ENCODE measurements around the gene MEGF8. TPM values are rescaled to one million over a fixed set of nuclear protein-coding genes. Genes with fewer than 3 reads are reported as not detected.

MEGF8 gene
- total and polyA plus RNA-seq, 12 donors: 7.2 to 51.9 (median 29.7) TPM

DNA sequence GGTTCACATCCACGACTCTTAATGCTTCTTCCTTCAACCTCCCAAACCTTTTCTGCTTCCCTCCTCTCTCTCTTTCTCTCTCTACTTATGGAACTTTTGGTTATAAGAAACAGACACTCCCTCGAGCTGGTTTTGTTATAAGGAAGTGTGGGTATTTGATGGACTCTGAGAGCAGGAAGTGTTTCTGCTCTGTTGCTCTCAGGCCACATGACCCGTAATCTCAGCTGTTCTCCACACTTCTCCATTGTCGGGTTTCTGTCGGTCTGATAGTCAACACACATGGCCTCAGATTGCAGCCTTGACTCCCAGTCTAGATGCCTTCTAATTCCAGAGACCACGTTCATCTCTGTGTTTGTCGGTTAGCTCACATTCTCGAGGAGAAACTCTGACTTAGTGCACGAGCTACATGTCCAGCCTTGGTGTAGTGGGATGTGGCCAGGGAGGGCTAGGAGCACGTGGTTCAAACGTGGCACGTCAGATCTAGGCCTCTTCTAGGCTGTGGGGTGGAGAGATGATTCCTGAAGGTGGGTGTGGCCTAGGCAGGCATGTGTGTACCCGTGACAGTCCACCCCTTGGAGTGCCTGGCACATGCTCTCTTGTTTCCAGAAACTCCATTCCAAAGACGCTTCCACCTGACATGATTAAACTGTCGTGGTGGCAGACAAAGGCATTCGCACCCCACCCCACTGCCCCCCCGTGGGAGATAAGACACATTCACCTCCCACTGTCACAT, 38.3 kb downstream of the MEGF8 start:
- H3K27ac ChIP-seq: no peak overlapping the region
- no peak for TF ChIP-seq POLR2A (IDR thresholded peaks at IDR 0.05)
- TF ChIP-seq, protein P1, sequence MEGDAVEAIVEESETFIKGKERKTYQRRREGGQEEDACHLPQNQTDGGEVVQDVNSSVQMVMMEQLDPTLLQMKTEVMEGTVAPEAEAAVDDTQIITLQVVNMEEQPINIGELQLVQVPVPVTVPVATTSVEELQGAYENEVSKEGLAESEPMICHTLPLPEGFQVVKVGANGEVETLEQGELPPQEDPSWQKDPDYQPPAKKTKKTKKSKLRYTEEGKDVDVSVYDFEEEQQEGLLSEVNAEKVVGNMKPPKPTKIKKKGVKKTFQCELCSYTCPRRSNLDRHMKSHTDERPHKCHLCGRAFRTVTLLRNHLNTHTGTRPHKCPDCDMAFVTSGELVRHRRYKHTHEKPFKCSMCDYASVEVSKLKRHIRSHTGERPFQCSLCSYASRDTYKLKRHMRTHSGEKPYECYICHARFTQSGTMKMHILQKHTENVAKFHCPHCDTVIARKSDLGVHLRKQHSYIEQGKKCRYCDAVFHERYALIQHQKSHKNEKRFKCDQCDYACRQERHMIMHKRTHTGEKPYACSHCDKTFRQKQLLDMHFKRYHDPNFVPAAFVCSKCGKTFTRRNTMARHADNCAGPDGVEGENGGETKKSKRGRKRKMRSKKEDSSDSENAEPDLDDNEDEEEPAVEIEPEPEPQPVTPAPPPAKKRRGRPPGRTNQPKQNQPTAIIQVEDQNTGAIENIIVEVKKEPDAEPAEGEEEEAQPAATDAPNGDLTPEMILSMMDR (IDR thresholded peaks at IDR 0.05): no peak

GRCh38 chr19:42366673-42367072, 41.2 kb downstream of the MEGF8 start:
- intact Hi-C loops (cut with DNase I): no loop called here
- Histone ChIP-seq H3K36me3 (replicated peaks in 1 of 2) (no peaks in the 10 kb centered on the region), H3K9me3 (replicated peaks in 1 of 3) (no peaks in the 10 kb centered on the region), H3K4me1 (replicated peaks in 1 of 2) (no peaks in the 10 kb centered on the region), H3K4me3 (no peak overlapping the region), H3K27me3 (no peaks in the 10 kb centered on the region), H3K27ac (no peak overlapping the region)
- no peak for TF ChIP-seq POLR2A (IDR thresholded peaks at IDR 0.05)
- DNase-seq: no peak
- 77 to 86% (median 83%) methylated on average over 1 of the region's 1 CpG for WGBS, 4 donors

More for the DNA sequence above, 38.3 kb downstream of the MEGF8 start:
- DNase-seq: peak in 1 of 7 donors; percentile 24
- no peaks in the 10 kb centered on the region for H3K36me3 ChIP-seq (replicated peaks in 1 of 2)
- intact Hi-C loops (cut with DNase I): no loop called here
- 87 to 90% (median 90%) methylated on average over 17 of the region's 17 CpGs for WGBS, 4 donors
- H3K27me3 ChIP-seq: no peaks in the 10 kb centered on the region
- H3K4me1 ChIP-seq (replicated peaks in 1 of 2): no peaks in the 10 kb centered on the region
- no peak overlapping the region for H3K4me3 ChIP-seq
- H3K9me3 ChIP-seq (replicated peaks in 1 of 3): no peaks in the 10 kb centered on the region

DNA sequence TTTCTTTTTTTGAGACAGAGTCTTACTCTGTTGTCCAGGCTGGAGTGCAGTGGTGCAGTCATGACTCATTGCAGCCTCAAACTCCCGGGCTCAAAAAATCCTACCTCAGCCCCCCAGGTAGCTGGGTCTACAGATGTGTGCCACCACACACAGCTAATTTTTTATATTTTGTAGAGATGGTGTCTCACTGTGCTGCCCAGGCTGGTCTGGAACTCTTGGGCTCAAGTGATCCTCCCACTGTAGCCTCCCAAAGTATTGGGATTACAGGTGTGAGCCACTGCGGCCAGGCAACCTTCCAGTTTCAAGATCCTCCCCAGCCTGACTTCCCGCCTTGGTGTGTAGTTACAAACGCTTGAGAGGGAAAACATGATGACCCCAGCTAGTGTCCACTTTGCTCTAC, 42.5 kb downstream of the MEGF8 start:
- no peaks in the 10 kb centered on the region for H3K9me3 ChIP-seq (replicated peaks in 1 of 3)
- no peaks in the 10 kb centered on the region for H3K4me1 ChIP-seq (replicated peaks in 1 of 2)
- H3K27me3 ChIP-seq: no peaks in the 10 kb centered on the region
- no peak for DNase-seq
- TF ChIP-seq, protein P1 (IDR thresholded peaks at IDR 0.05): no peak
- no peak for TF ChIP-seq POLR2A (IDR thresholded peaks at IDR 0.05)
- 91 to 97% (median 94%) methylated on average over 4 of the region's 4 CpGs for WGBS, 4 donors
- intact Hi-C loops (cut with DNase I): no loop called here
- H3K27ac ChIP-seq: no peak overlapping the region
- no peak overlapping the region for H3K4me3 ChIP-seq
- no peaks in the 10 kb centered on the region for H3K36me3 ChIP-seq (replicated peaks in 1 of 2)

GRCh38 chr19:42368360-42368759, 42.9 kb downstream of the MEGF8 start:
- Histone ChIP-seq H3K27me3 (no peaks in the 10 kb centered on the region), H3K36me3 (replicated peaks in 1 of 2) (no peaks in the 10 kb centered on the region), H3K4me3 (no peak overlapping the region), H3K4me1 (replicated peaks in 1 of 2) (no peaks in the 10 kb centered on the region), H3K9me3 (replicated peaks in 1 of 3) (no peaks in the 10 kb centered on the region), H3K27ac (no peak overlapping the region)
- WGBS, 4 donors: 90 to 96% (median 94%) methylated on average over 9 to 11 of the region's 11 CpGs
- intact Hi-C loops (cut with DNase I): no loop called here
- TF ChIP-seq, protein P1 (IDR thresholded peaks at IDR 0.05): no peak
- no peak for TF ChIP-seq POLR2A (IDR thresholded peaks at IDR 0.05)
- DNase-seq: no peak

DNA sequence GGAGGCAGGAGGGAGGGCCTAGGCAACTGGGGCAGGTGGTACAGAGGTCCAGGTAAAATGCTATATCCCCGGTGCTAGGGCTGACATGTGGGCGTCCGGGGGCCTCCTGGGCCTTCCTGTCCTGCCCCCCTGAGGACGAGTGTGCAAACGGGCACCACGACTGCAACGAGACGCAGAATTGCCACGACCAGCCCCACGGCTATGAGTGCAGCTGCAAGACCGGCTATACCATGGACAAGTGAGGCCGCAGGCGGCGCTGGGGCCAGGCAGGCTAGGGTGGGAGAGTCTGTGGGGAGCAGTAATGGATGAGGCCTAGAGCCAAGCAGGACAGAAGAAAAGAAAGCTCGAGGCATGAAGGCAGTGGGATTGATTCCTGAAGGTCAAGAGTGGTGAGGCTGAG, 43.3 kb downstream of the MEGF8 start:
- 91 to 98% (median 93%) methylated on average over 7 to 15 of the region's 15 CpGs for WGBS, 4 donors
- DNase-seq: no peak
- intact Hi-C loops (cut with DNase I): no loop called here

More for the DNA sequence above, 43.3 kb downstream of the MEGF8 start:
- Histone ChIP-seq H3K27me3 (no peaks in the 10 kb centered on the region), H3K27ac (no peak overlapping the region), H3K9me3 (replicated peaks in 1 of 3) (no peaks in the 10 kb centered on the region), H3K36me3 (replicated peaks in 1 of 2) (no peaks in the 10 kb centered on the region), H3K4me3 (no peak overlapping the region), H3K4me1 (replicated peaks in 1 of 2) (no peaks in the 10 kb centered on the region)
- TF ChIP-seq, protein P1 (IDR thresholded peaks at IDR 0.05): no peak
- no peak for TF ChIP-seq POLR2A (IDR thresholded peaks at IDR 0.05)
